Measurements from ENCODE around the gene PUS10. TPM values are rescaled to one million over a fixed set of nuclear protein-coding genes. Genes with fewer than 3 reads are reported as not detected.

The PUS10 gene
- total and polyA plus RNA-seq, 2 of the 13 experiments (the other 11 are each of a cell fraction or from before 2014, with no cell fraction given) = 41.4 to 44.3 TPM

- 0 out of 2 replicates have a peak, but pooled peaks have one; percentile 22 for TF ChIP-seq GATA4 (IDR thresholded peaks at IDR 0.05; ENCODE audit: borderline replicate concordance, low read depth)
- no peak for TF ChIP-seq SMYD3 (CRISPR knock-in tag; IDR thresholded peaks at IDR 0.05)
- no peak for TF ChIP-seq SMAD3 (CRISPR knock-in tag; IDR thresholded peaks at IDR 0.05)
- TF ChIP-seq ATAD3A (CRISPR knock-in tag; IDR thresholded peaks at IDR 0.05) = no peak
- no peak for TF ChIP-seq EZH2 (conservative IDR thresholded peaks at IDR 0.05; ENCODE audit: low read depth, low read length)
- peak; percentile 96; the same call in 1 of the 2 replicates for TF ChIP-seq MIER3 (CRISPR knock-in tag; IDR thresholded peaks at IDR 0.05; ENCODE audit: borderline replicate concordance)
- no peak for TF ChIP-seq RCOR2 (CRISPR knock-in tag; IDR thresholded peaks at IDR 0.05)
- no peak for TF ChIP-seq ZSCAN29 (CRISPR knock-in tag; conservative IDR thresholded peaks at IDR 0.05)
- TF ChIP-seq TIGD3 (CRISPR knock-in tag; IDR thresholded peaks at IDR 0.05; ENCODE audit: borderline replicate concordance) = no peak
- TF ChIP-seq ZNF782 (CRISPR knock-in tag; IDR thresholded peaks at IDR 0.05; ENCODE audit: borderline replicate concordance) = no peak
- TF ChIP-seq KLF6 (CRISPR knock-in tag; IDR thresholded peaks at IDR 0.05) = no peak
- no peak for TF ChIP-seq SRSF4 (IDR thresholded peaks at IDR 0.05; ENCODE audit: low read depth, low read length, poor library complexity, severe bottlenecking)
- no peak; the same call in 1 of the 2 replicates for TF ChIP-seq FOXK1 (CRISPR knock-in tag; IDR thresholded peaks at IDR 0.05; ENCODE audit: borderline replicate concordance, low read depth)
- no peak for TF ChIP-seq ZNF776 (CRISPR knock-in tag; IDR thresholded peaks at IDR 0.05)
- TF ChIP-seq ZNF639 (CRISPR knock-in tag; conservative IDR thresholded peaks at IDR 0.05) = no peak
- TF ChIP-seq ZNF205 (CRISPR knock-in tag; IDR thresholded peaks at IDR 0.05) = no peak
- TF ChIP-seq NCOA1 (CRISPR knock-in tag; IDR thresholded peaks at IDR 0.05) = no peak
- no peak for TF ChIP-seq ZBTB7A (CRISPR knock-in tag; IDR thresholded peaks at IDR 0.05)
- TF ChIP-seq ZFP82 (CRISPR knock-in tag; IDR thresholded peaks at IDR 0.05; ENCODE audit: borderline replicate concordance) = no peak
- no peak for TF ChIP-seq RFX1 (IDR thresholded peaks at IDR 0.05)
- TF ChIP-seq POLR2A (IDR thresholded peaks at IDR 0.05; ENCODE audit: insufficient read depth in 1 of 2, low read depth in 2 of 2, low read length in 2 of 2) = peak; percentile 61 to 79
- TF ChIP-seq SP140L (CRISPR knock-in tag; IDR thresholded peaks at IDR 0.05; ENCODE audit: borderline replicate concordance) = peak; percentile 92; the same call in 1 of the 2 replicates
- TF ChIP-seq ZNF713 (CRISPR knock-in tag; IDR thresholded peaks at IDR 0.05) = no peak
- no peak for TF ChIP-seq RNF219 (CRISPR knock-in tag; IDR thresholded peaks at IDR 0.05)
- TF ChIP-seq CHD4 (IDR thresholded peaks at IDR 0.05; ENCODE audit: borderline replicate concordance, low read length) = no peak
- TF ChIP-seq SP2 (CRISPR knock-in tag; IDR thresholded peaks at IDR 0.05) = no peak
- TF ChIP-seq ZFP37 (CRISPR knock-in tag; IDR thresholded peaks at IDR 0.05; ENCODE audit: borderline replicate concordance) = no peak; the same call in 1 of the 2 replicates
- TF ChIP-seq ZMAT3 (CRISPR knock-in tag; conservative IDR thresholded peaks at IDR 0.05) = peak; percentile 50; the same call in 1 of the 2 replicates
- TF ChIP-seq NKX3-1 (CRISPR knock-in tag; IDR thresholded peaks at IDR 0.05) = peak; percentile 54; the same call in 1 of the 2 replicates
These were observed 282 bp upstream of the PUS10 start (continued) for GRCh38 chr2:61018318-61018755.

Data from HepG2 (cell line).